Measurements from ENCODE around the gene PDE6B.
"Not testable (repeated sequence)": the region's sequence is repeated elsewhere in the genome, so short reads cannot be mapped to it uniquely, and the experiment has no call there.

The PDE6B gene

GRCh38 chr4:622996-623913, 2.1 kb upstream of the PDE6B start:
- no peak for DNase-seq

DNA sequence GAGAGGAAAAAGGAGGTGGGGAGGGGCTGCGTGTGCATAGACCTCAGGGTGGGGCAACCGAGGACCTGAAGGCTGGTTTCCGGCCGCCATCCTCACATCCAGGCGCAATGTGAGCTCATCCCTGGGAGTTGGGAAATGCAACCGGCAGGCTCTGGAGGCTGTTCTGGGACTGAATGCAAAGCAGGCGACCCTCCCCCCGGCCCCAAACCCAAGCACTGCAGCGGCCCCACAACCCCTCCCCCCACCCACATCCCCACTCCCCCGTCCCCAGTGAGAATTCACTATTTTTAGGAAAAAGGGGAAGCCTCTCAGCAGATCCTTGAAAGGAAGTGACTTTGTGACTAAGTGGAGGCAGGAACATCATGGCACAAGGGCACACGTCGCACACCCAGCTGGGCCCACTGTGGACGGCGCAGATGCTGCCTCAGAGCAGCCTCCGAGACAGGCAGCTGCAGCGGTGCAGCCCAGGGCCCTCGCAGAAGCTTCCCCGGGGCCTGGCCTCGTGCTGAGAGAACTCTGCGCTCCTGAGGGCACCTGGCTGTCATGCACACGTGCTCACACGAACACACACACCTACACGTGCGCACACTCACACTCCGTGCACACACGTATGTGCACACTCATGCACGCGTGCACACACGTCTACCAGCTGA, 1.3 kb upstream of the PDE6B start:
- no peak for DNase-seq

DNA sequence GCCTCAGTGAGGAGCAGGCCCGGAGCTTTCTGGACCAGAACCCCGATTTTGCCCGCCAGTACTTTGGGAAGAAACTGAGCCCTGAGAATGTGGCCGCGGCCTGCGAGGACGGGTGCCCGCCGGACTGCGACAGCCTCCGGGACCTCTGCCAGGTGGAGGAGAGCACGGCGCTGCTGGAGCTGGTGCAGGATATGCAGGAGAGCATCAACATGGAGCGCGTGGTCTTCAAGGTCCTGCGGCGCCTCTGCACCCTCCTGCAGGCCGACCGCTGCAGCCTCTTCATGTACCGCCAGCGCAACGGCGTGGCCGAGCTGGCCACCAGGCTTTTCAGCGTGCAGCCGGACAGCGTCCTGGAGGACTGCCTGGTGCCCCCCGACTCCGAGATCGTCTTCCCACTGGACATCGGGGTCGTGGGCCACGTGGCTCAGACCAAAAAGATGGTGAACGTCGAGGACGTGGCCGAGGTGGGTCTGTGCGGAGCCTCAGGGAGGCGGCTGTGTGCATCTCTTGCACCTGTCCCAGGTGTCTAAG, 323 bp downstream of the PDE6B start:
- DNase-seq: no peak

GRCh38 chr4:626201-627091, 1.1 kb downstream of the PDE6B start:
- DNase-seq: no peak

GRCh38 chr4:627347-628125, 2.2 kb downstream of the PDE6B start:
- no peak for DNase-seq

DNA sequence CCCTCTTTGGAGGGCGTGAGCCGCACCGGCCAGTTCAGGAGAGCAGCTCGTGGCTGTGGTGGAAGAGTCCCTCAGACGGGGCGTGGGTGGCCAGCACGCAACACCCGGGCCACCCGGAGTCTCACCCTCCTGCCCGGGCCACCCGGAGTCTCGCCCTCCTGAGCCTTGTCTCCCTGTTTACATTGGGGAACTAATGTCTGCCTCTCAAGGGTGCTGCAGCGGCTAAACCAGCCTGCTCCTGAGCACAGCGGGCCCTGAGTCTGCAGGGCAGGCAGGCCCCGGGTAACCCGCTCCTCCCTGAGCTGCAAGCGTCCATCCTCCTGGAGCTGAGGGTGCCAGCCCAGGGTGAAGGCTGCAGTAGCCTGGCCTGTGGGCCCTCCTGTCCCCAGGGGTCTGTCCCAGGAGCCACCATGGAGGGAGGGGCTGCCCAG, 3.0 kb downstream of the PDE6B start:
- no peak for DNase-seq

- no peak for DNase-seq
Observed at GRCh38 chr4:628821-629635, 3.7 kb downstream of the PDE6B start.

DNA sequence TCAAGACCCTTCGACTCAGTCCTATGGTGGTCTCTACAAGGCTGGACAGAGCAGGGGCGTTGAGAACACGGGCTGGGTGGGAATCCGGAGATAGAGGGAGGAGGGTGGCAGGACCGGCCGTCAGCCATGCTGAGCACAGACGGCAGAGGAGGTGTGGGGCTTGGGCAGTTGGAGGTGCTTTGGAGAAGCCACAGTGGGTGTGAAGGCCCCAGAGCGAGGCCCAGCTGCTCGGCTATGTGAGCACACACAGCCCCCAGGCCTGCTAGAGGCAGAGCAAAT, 4.2 kb downstream of the PDE6B start:
- no peak for DNase-seq

DNA sequence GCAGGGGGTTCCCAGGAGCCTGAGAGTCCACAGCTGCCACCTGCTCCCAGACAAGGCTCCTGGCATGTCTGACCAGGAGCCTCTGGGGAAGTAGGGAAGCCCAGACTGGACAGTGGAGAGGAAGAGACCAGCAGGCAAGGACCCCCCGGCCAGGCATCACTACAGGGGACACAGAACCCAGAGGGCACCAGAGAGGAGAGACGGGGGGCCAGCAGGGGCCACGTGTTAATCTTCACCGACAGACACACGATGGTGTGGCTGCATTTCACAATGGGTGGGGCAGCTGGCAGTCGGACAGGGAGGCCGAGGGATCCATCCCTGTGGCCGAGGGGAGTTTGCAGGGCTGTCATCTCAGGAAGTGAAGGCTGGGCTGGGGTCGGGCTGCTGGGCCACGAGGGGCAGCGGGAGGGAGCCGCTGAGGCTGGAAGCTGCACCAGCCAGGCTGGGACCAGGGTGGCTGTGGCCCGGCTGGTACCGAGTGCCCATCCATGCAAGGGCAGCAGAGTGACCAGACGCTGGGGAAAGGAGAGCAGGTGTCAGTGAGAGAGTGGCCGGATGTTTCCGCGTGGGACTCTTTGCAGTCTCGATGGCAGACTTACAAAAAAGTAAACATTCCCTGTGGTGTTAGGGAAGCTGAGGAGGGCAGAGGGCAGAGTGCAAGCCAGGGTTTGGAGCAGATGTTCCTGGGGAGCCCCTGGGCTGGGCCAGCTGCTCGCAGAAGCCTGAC, 4.7 kb downstream of the PDE6B start:
- no peak for DNase-seq

- no peak for DNase-seq
Observed at GRCh38 chr4:630656-631055, 5.3 kb downstream of the PDE6B start.

DNA sequence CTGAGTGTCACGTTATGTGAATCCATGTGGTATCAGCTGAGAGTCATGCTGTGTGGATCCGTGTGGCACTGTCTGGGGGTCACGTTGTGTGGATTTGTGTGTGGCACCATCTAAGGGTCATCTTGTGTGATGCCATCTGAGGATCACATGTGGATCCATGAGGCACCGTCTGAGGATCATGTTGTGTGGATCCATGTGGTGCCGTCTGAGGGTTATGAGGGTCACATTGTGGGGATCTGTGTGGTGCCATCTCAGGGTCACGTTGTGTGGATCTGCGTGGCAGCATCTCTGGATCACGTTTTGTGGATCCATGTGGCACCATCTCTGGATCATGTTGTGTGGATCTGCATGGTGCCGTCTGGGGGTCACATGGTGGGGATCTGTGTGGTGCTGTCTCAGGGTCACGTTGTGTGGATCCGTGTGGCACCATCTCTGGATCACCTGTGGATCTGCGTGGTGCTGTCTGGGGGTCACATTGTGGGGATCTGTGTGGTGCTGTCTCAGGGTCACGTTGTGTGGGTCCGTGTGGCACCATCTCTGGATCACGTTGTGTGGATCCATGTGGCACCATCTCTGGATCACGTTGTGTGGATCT, 6.9 kb downstream of the PDE6B start:
- DNase-seq: no peak

GRCh38 chr4:632926-633325, 7.6 kb downstream of the PDE6B start:
- no peak for DNase-seq

- DNase-seq: no peak
Observed at GRCh38 chr4:633406-633805, 8.0 kb downstream of the PDE6B start.

GRCh38 chr4:633976-634598, 8.7 kb downstream of the PDE6B start:
- DNase-seq: no peak

DNA sequence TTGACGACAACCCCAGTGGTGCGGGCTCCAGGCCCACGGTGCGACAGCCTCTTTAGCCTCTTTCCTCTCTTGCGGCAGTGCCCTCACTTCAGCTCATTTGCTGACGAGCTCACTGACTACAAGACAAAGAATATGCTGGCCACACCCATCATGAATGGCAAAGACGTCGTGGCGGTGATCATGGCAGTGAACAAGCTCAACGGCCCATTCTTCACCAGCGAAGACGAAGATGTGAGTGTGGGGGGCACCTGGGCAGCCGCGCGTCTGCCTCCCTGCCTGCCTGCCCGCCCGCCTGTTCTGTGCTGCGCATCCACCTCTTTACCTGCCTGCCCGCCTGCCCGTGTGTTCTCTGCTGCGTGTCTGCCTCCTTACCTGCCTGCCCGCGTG, 9.2 kb downstream of the PDE6B start:
- no peak for DNase-seq

- DNase-seq: not testable (repeated sequence)
Observed at GRCh38 chr4:635066-635835, 9.9 kb downstream of the PDE6B start.

GRCh38 chr4:635851-636627, 10.7 kb downstream of the PDE6B start:
- no peak for DNase-seq

DNA sequence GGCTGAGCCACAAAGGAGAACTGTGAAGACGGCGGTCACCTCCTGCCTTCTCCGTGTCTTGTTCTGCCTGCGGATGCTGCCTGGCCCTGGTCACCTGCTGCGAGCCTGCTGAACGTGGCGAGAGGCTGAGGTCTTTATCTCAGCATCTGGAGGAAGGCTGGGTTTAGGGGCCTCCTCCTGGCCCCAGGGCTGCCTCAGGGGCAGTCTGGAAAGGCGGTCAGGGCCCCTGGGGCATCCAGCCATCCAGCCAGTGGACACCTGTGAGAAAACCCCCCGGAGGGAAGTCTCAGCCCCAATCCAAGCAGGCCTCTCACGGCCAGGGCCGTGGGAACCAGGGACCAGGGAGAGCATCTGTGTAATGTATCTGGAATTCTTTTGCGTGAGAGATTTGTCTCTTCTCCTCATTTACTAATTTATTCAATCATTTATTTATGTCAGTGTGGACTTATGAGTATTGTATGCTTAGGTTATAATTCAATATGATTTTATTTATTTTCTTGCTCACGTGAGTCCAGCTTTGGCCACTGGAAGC, 11.3 kb downstream of the PDE6B start:
- DNase-seq: no peak
